Spinal cord (tissue), 10 donors: ENCODE results near the gene LYPD4. TPM values are rescaled to one million over a fixed set of nuclear protein-coding genes. Genes with fewer than 3 reads are reported as not detected.

Experiments
- DNase-seq, 6 donors: peaks; one replicate each; pipeline versions ENCODE4 v3.0.0 to v3.0.0-alpha.2; 2013 to 2015; ENCODE audit warnings: low spot score in 6 of 6, low read depth in 4 of 6
- H3K27ac ChIP-seq: one replicate; pipeline ENCODE4 v1.5.1; 2013; ENCODE audit warnings: low read depth, low read length, control low read depth
- H3K27me3 ChIP-seq: one replicate; pipeline ENCODE4 v1.6.1; 2013; ENCODE audit warnings: low read length; ENCODE audit not compliant: control insufficient read depth, insufficient read depth
- H3K36me3 ChIP-seq: one replicate; pipeline ENCODE4 v1.6.1; 2013; ENCODE audit warnings: low read length; ENCODE audit not compliant: control insufficient read depth, insufficient read depth
- H3K4me1 ChIP-seq: one replicate; pipeline ENCODE4 v1.6.1; 2013; ENCODE audit warnings: low read length; ENCODE audit not compliant: control insufficient read depth, insufficient read depth
- H3K4me3 ChIP-seq: one replicate; pipeline ENCODE4 v1.5.1; 2013; ENCODE audit warnings: low read depth, low read length, control low read depth
- H3K9me3 ChIP-seq: one replicate; pipeline ENCODE4 v1.6.1; 2013; ENCODE audit warnings: low read length; ENCODE audit not compliant: control insufficient read depth, insufficient read depth
- WGBS: methylation state at CpG from one replicate; pipeline ENCODE4 v1.1.5; 2013; ENCODE audit warnings: missing lambda C conversion rate; ENCODE audit not compliant: insufficient coverage; 5-methylcytosine and 5-hydroxymethylcytosine counted together
- polyA plus RNA-seq, 2 donors: library from polyadenylated mRNA; unstranded; fragments of 120-200 nt; gene quantifications; one replicate each; pipeline ENCODE4 v1.2.1, GENCODE V29; 2013; ENCODE audit not compliant: insufficient read length in 2 of 2
- total RNA-seq, 2 donors: library from RNA; depleted of rRNA in 1 of 2; stranded (reverse); fragments of 120-200 nt in 1 of 2; fragments of >200 nt in 1 of 2; gene quantifications; one replicate each; pipeline versions ENCODE4 v1.2.3 to v1.2.4, GENCODE V29; 2013 to 2014
- donor health status: healthy.

The LYPD4 gene
- total and polyA plus RNA-seq, 4 donors: not detected

DNA sequence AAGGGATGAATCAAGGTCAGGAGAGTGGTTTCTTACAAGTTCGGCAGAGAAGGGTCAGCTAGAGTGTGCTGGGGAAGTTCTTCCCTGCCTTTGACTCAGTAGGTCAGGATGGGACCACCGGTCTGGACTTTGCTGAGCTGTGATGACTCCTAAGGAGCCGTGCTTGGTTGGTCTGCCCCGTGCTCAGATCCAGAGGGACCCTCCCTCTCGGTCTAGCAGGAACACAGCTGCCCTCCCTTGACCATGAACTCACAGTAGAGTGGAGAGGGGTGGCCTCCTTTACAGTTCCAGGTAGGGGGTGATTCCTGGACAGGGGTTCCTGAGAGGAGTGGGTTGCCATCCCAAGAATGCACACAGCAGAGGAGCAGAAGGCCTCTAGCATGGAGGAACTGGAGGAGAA is 19.9 kb upstream of the LYPD4 start:
- WGBS: 93% methylated on average over 3 of the region's 5 CpGs
- Histone ChIP-seq H3K36me3 (peaks cover 81% of the 10 kb centered on the region), H3K27me3 (no peaks in the 10 kb centered on the region), H3K27ac (no peak overlapping the region), H3K4me3 (no peak overlapping the region), H3K9me3 (no peaks in the 10 kb centered on the region), H3K4me1 (peaks cover 26% of the 10 kb centered on the region)
- DNase-seq: no peak

DNA sequence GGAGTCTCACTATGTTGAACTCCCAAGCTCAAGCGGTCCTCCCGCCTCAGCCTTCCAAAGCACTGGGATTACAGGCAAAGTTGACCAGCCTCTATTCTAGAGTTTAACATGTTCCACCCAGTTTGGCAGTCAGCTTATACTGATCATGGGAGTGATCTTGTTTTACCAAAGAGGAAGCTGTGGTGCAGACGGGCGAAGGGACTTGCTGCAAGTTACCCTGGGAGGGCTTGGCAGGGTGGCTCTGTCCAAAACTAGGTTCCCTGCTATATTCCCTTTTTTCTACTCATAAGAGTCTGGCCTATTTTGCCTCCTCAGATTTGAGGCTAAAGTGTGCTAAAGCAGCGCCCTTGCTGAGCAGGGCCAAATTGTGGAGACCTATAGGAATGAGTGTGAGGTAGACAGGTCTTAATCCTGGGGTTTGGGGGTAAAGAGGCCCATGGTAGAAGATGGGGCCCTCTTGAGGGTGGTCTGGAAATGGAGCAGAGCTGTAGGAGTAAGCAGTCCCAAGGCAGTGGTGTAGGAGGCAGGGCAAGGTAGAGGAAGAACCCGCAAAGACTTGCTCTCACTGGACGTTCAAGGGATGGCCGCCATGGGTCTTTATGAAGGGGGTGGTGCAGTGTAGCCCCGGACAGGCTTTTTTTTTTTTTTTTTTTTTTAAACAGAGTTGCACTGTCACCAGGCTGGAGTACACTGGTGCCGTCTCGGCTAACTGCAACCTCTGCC is 18.9 kb upstream of the LYPD4 start:
- Histone ChIP-seq H3K36me3 (peaks cover 71% of the 10 kb centered on the region), H3K4me1 (peaks cover 26% of the 10 kb centered on the region), H3K27me3 (no peaks in the 10 kb centered on the region), H3K4me3 (no peak overlapping the region), H3K9me3 (no peaks in the 10 kb centered on the region), H3K27ac (no peak overlapping the region)
- WGBS: 100% methylated on average over 4 of the region's 11 CpGs
- no peak for DNase-seq

DNA sequence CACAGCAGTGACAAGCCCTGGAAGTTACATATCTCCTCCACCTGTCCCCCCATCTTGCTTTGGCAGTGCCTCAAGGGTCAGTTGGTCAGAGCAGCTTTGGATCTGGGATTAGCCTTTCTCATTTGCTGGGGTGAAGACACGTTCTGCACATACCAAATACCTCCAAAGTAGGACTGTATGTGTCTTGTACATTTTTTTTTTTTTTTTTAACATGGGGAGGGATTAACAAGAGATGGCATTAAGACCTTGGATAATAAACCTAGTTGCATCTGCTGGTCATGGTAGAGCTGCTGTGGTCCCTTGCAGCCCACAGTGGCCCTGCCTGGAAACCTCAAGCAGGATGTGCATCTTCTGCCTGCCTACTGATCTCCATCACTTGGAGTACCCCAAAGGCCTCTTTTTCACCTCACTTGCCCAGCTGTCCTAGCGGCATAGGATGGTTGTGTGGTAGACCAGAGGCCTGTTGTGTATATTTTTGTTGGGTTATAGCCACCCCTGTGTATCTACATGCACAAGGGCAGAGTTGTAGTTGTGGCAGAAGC is 18.0 kb upstream of the LYPD4 start:
- Histone ChIP-seq H3K27ac (no peak overlapping the region), H3K4me1 (peaks cover 26% of the 10 kb centered on the region), H3K4me3 (no peak overlapping the region), H3K36me3 (peaks cover 62% of the 10 kb centered on the region), H3K9me3 (no peaks in the 10 kb centered on the region), H3K27me3 (no peaks in the 10 kb centered on the region)
- DNase-seq: no peak
- WGBS: no CpG with 5 or more reads among the region's 2 CpGs

DNA sequence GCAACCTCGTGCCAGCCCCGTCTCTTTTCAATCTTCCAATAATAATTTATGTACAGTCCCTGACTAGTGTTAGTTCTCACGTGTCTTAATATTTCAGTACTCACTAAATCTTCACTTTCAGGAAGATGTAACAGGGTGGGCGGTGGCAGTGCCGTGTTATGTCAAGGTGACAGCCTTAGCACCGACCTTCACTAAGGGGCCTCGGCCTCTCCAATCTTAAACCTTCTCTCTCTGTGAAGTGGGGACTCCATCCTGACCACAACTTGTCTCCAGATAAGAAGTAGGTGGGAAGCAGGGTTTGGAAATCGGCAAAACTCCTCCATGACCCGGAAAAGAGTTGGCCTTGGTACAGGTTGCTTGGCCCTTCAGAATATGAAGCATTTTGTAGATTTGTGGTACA is 17.4 kb upstream of the LYPD4 start:
- H3K4me3 ChIP-seq: no peak overlapping the region
- no peaks in the 10 kb centered on the region for H3K27me3 ChIP-seq
- WGBS: 58% methylated on average over 3 of the region's 9 CpGs
- no peak for DNase-seq
- H3K9me3 ChIP-seq: no peaks in the 10 kb centered on the region
- H3K4me1 ChIP-seq: peaks cover 26% of the 10 kb centered on the region
- no peak overlapping the region for H3K27ac ChIP-seq
- peaks cover 55% of the 10 kb centered on the region for H3K36me3 ChIP-seq

DNA sequence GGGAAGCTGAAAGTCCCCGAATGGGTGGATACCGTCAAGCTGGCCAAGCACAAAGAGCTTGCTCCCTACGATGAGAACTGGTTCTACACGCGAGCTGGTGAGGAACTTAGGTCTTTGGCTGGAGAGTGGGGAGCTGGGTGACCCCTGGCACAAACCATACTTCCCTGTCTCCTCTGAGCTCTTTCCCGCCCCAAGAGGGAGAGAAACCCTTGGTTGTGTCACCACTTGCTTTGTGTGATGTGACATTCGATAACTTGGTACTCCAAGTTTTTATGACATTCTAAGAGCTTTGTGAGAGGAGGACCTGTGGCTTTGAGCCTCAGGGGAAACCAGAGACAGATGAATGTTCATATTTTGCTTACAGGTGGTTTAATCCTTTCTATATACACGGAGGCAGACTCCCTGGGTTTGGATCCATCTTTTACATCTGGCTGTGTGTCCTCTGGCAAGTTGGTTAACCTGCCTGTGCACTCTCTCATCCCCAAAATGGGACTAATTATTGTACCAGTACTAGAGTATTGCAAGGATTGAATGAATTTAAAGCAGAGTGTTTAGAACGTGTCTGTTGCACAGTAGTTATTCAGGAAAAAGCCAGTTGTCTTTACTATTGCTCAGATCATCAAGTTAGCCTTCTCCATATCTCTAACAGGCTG is 16.8 kb upstream of the LYPD4 start:
- H3K27ac ChIP-seq: peak overlapping the region; percentile 52

DNA sequence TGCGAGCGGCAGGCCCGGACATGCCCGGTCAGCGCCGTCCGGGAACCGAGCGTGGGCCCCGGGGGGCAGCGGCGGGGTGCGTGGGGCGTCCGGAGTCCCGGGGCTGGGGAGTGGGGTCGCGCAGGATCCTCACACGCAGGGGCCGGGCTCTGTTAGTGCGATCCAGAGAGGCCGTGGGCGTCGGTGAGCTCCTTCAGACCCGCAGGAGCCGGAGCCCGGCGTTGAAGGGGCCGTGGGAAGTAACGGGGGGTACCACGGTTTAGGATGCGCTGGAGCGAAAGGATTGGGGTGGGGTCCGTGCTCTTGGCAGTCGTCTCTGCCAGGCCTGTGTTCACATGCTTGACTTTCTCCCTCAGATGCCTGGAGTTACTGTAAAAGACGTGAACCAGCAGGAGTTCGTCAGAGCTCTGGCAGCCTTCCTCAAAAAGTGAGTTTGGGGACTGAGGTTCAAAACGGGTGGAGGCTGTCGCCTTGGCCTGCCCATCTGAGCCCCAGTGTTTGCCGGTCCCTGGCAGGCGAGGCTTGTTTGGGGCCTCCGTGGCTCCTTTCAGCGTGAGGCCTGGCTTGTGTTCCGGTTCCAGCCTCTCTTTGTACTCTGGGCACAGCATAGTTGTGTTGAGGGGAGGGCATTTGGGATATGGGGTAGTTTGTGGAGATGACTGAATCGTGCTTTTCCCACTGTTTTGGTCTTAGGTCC is 16.1 kb upstream of the LYPD4 start:
- DNase-seq: peak in 2 of 6 donors; percentile 26 to 41
- WGBS: under 1% methylated on average over 42 of the region's 45 CpGs

More for the DNA sequence above, 16.8 kb upstream of the LYPD4 start:
- Histone ChIP-seq H3K27me3 (no peaks in the 10 kb centered on the region), H3K4me3 (peak overlapping the region; percentile 81), H3K4me1 (peaks cover 26% of the 10 kb centered on the region), H3K9me3 (no peaks in the 10 kb centered on the region), H3K36me3 (peaks cover 49% of the 10 kb centered on the region)
- 53% methylated on average over 6 of the region's 9 CpGs for WGBS
- DNase-seq: no peak

DNA sequence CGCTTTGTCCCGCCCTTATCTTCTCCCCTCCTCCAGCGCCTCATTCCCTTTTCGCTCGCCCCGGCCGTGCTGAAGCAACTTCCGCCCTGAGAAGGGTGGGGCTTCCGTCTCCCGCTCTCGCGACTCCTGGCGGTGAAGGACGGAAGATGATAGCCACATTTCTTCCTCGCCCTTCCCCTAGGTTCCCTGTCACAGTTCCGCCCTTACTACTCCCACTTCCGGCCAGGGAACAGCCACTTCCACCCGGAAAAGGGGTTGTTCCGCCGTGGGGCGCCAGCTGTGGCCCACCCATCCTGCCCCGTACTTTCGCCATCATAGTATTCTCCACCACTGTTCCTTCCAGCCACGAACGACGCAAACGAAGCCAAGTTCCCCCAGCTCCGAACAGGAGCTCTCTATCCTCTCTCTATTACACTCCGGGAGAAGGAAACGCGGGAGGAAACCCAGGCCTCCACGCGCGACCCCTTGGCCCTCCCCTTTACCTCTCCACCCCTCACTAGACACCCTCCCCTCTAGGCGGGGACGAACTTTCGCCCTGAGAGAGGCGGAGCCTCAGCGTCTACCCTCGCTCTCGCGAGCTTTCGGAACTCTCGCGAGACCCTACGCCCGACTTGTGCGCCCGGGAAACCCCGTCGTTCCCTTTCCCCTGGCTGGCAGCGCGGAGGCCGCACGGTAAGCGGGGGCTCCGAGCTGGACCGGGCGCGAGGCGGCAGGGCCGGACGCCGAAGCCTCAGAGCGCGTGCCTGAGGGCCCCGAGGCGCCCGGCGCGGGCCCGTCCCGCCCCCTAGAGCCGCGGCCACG is 15.3 kb upstream of the LYPD4 start, which contains the start of gene RPS19:
Gene RPS19, plus strand, starts transcription at position 638 of the 801 bp plus-strand sequence. CDS start 520 bp downstream, outside the sequence.
- peak; percentile 99 to 100 (median 100) for DNase-seq
- WGBS: under 1% methylated on average over 76 of the region's 76 CpGs
- peak within 1 kb of the TSS; percentile 98 for H3K27ac ChIP-seq
- H3K27me3 ChIP-seq: no peaks in the 10 kb centered on the region
- no peaks in the 10 kb centered on the region for H3K9me3 ChIP-seq
- H3K4me3 ChIP-seq: peak within 1 kb of the TSS; percentile 81
- peaks cover 26% of the 10 kb centered on the region for H3K4me1 ChIP-seq
- H3K36me3 ChIP-seq: peaks cover 37% of the 10 kb centered on the region

More for the DNA sequence above, 16.1 kb upstream of the LYPD4 start:
- peak overlapping the region; percentile 81 for H3K4me3 ChIP-seq
- H3K27me3 ChIP-seq: no peaks in the 10 kb centered on the region
- H3K9me3 ChIP-seq: no peaks in the 10 kb centered on the region
- peaks cover 26% of the 10 kb centered on the region for H3K4me1 ChIP-seq
- H3K27ac ChIP-seq: peak overlapping the region; percentile 52
- peaks cover 45% of the 10 kb centered on the region for H3K36me3 ChIP-seq

DNA sequence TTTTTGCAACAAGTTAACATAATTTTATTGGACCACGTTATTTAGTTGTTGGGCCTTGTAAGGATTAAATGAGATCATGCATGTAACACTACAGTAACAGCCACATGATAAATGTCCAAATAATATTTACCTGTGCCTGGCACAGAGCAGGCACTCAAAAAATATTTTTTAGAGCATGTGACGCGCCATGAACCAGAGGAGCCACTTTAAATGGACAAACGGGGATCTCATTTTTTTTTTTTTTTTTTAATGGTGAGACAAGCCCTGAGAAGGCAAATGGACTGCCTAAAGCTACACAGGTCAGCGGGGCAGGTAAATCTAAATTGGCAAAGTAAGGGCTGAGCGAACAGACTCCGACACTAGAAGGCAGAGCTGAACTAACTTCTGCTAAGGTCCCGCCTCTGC is 14.7 kb upstream of the LYPD4 start:
- H3K4me1 ChIP-seq: peaks cover 26% of the 10 kb centered on the region
- peak overlapping the region; percentile 98 for H3K27ac ChIP-seq
- no peak for DNase-seq
- H3K27me3 ChIP-seq: no peaks in the 10 kb centered on the region
- H3K36me3 ChIP-seq: peaks cover 31% of the 10 kb centered on the region
- peak overlapping the region; percentile 81 for H3K4me3 ChIP-seq
- 5% methylated on average over 6 of the region's 8 CpGs for WGBS
- H3K9me3 ChIP-seq: no peaks in the 10 kb centered on the region

DNA sequence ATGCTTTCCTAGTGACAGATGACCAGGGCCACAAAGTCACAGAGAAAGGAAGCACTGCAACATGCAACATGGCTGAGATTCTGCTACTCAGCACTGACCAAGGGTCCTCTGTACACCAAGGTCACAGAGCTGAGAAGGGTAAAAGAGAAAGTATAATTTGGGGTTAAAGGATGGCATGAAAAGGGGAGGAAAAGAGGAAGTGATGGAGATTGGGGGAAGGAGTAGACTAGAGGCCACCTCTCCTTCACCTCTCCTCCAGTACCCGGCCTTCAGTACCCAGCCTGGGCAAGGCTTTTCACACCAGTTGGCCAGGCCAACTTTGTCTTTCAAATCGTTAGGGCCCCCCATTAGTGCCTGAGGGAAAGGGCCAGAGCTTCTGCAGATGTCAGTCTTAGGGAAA is 9.3 kb upstream of the LYPD4 start:
- H3K4me1 ChIP-seq: no peaks in the 10 kb centered on the region
- H3K27ac ChIP-seq: no peak overlapping the region
- DNase-seq: no peak
- no peak overlapping the region for H3K4me3 ChIP-seq
- no peaks in the 10 kb centered on the region for H3K9me3 ChIP-seq
- H3K36me3 ChIP-seq: no peaks in the 10 kb centered on the region
- WGBS: 64% methylated on average over 1 of the region's 2 CpGs
- peaks cover 3% of the 10 kb centered on the region for H3K27me3 ChIP-seq
